Measurements from ENCODE around the gene SNX5. TPM values are rescaled to one million over a fixed set of nuclear protein-coding genes. Genes with fewer than 3 reads are reported as not detected.

The SNX5 gene
- polyA plus RNA-seq, 3 donors, result 209 to 251 (median 235) TPM

DNA sequence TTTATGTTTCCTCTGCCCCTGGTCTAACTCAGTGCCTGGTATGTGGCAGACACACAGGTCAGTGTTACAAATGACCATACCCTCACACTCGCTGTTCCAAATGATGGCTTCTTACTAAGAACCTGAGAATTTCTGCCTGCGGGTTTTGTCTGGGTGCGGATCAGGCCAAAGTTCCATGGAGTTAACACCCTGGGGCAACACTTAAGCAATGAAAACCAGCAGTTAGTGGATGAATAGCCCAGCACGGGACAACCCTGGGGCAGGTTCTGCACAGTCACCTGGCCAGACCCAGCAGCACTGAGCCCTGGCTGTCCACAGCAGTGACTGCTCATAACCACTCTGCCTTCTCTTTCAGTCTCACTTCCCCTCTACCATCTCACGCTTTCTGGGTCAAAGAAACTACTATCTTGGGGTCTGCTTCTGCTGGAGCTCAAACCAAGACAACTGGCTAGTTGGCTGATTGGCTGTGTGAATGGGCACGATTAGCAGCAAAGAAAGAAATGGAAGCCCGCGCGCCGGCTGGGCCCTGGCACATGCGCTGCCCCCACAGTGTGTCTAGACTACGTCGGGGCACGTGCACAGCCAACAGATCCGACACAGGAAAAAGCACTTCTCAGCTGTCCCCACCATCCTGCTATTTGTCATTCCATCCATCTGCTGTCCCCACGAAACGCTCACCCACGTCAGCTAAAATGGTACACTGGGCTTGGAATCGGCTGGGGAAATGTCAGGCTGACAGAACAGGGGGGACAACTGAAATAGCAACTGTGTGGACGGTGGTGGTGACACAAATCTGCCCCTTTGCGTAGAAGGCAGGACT, 36.8 kb upstream of the SNX5 start:
- no peak for DNase-seq (ENCODE audit: extremely low read depth in 1 of 11, low read depth in 9 of 11, low spot score in 4 of 11)

- no peak for DNase-seq (ENCODE audit: extremely low read depth in 1 of 11, low read depth in 9 of 11, low spot score in 4 of 11)
Measured at GRCh38 chr20:18004384-18005031, 35.9 kb upstream of the SNX5 start.

- no peak for DNase-seq (ENCODE audit: extremely low read depth in 1 of 11, low read depth in 9 of 11, low spot score in 4 of 11)
Measured at GRCh38 chr20:18003897-18004296, 35.3 kb upstream of the SNX5 start.

- no peak for DNase-seq (ENCODE audit: extremely low read depth in 1 of 11, low read depth in 9 of 11, low spot score in 4 of 11)
Measured at GRCh38 chr20:18001131-18001921, 32.7 kb upstream of the SNX5 start.

DNA sequence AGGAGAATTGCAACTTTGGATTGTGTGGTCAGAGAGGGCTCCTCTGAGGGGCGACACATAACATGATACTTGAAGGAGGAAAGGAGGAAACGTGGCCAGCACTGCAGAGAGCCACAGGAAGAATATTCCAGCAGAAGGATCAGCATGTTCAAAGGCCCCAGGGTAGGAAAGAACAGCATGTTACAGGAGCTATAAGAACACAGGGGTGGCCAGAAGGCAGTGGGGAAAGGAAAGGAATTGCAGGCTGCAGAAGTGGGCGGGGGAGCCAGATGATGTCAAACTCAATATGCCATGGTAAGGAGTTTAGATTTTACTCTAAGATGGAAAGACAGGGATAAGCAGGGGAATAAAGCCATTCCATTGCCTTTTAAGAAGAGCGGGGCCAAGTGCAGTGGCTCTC, 31.0 kb upstream of the SNX5 start:
- no peak for DNase-seq (ENCODE audit: extremely low read depth in 1 of 11, low read depth in 9 of 11, low spot score in 4 of 11)

DNA sequence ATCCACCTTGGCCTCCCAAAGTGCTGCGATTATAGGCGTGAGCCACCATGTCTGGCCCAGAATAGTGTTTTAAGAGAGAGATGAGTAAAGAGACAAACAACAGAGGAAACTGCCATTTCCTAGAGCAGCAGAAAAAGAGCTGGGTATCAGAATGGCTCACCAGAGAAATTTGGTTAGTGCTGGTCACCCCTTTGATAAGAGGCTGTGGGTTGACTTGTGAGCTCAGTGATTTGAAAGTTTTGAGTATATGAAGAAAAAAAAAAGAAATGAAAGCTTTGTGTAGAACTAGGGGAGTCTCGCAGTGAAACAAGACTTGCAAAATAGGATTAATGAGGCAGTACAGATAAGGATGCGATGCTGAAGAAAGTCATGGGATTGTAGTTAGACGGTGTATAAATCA, 29.9 kb upstream of the SNX5 start:
- no peak for DNase-seq (ENCODE audit: extremely low read depth in 1 of 11, low read depth in 9 of 11, low spot score in 4 of 11)

GRCh38 chr20:17995967-17996819, 27.6 kb upstream of the SNX5 start:
- peak in 3 of 11 donors; percentile 43 to 56 (median 48) for DNase-seq (ENCODE audit: extremely low read depth in 1 of 11, low read depth in 9 of 11, low spot score in 4 of 11)

DNA sequence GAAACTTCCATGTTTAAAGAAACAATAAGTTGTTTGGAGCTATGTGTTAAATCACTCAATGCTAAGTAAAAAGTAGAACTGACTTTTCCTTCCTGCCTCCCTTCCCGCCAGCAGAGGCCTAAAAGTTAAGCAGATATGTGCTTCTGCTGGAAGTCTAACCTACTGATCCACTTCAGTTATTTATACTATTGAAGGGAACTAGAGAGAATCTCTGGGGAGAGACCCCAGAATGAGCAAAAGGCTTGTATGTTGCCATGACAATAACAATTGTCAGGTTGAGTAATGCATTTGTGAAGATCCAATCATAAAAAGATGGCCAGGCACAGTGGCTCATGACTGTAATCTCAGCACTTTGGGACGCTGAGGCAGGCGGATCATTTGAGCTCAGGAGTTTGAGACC, 25.0 kb upstream of the SNX5 start:
- DNase-seq (ENCODE audit: extremely low read depth in 1 of 11, low read depth in 9 of 11, low spot score in 4 of 11), result no peak

GRCh38 chr20:17992847-17993513, 24.4 kb upstream of the SNX5 start:
- no peak for DNase-seq (ENCODE audit: extremely low read depth in 1 of 11, low read depth in 9 of 11, low spot score in 4 of 11)

GRCh38 chr20:17992224-17992637, 23.6 kb upstream of the SNX5 start:
- no peak for DNase-seq (ENCODE audit: extremely low read depth in 1 of 11, low read depth in 9 of 11, low spot score in 4 of 11)

GRCh38 chr20:17990278-17990972, 21.8 kb upstream of the SNX5 start:
- DNase-seq (ENCODE audit: extremely low read depth in 1 of 11, low read depth in 9 of 11, low spot score in 4 of 11), result no peak

GRCh38 chr20:17987988-17988387, 19.4 kb upstream of the SNX5 start:
- DNase-seq (ENCODE audit: extremely low read depth in 1 of 11, low read depth in 9 of 11, low spot score in 4 of 11), result no peak

DNA sequence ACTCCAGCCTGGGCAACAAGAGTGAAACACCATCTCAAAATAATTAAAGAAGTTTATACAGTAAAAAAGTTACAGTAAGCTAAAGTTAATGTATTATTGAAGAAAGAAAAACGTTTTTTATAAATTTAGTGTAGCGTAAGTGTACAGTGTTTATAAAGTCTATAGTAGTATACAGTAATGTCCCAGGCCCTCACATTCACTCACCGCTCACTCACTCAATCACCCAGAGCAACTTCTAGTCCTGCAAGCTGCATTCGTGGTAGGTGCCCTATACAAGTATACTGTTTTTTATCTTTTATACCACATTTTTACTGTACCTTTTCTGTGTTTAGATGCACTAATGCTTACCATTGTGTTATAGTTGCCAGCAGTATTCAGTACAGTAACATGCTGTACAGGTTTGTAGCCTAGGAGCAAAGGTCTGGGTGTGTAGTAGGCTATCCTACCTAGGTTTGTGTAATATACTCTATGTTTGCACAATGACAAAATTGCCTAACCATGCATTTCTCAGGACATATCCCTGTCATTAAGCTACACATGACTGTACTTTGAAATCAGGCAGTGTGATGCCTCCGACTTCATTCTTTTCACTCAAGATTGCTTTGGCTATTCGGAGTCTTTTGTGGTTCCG, 16.9 kb upstream of the SNX5 start:
- DNase-seq (ENCODE audit: extremely low read depth in 1 of 11, low read depth in 9 of 11, low spot score in 4 of 11), result no peak

- no peak for DNase-seq (ENCODE audit: extremely low read depth in 1 of 11, low read depth in 9 of 11, low spot score in 4 of 11)
Measured at GRCh38 chr20:17976305-17976704, 7.7 kb upstream of the SNX5 start.

GRCh38 chr20:17972121-17972520, 3.5 kb upstream of the SNX5 start:
- DNase-seq (ENCODE audit: extremely low read depth in 1 of 11, low read depth in 9 of 11, low spot score in 4 of 11), result no peak

GRCh38 chr20:17971300-17972013, 2.9 kb upstream of the SNX5 start:
- no peak for DNase-seq (ENCODE audit: extremely low read depth in 1 of 11, low read depth in 9 of 11, low spot score in 4 of 11)

GRCh38 chr20:17969884-17970409, 1.4 kb upstream of the SNX5 start:
- DNase-seq (ENCODE audit: extremely low read depth in 1 of 11, low read depth in 9 of 11, low spot score in 4 of 11), result no peak
